EH (cell line): ENCODE data around the gene FAM200C.
A peak's percentile ranks its signal among the peaks of the same experiment; 100 is the strongest.
"Not testable (repeated sequence)": the region's sequence is repeated elsewhere in the genome, so short reads cannot be mapped to it uniquely, and the experiment has no call there.

Experiments
- DNase-seq: peaks from one replicate; pipeline ENCODE4 v3.0.0-alpha.2; 2015; ENCODE audit warnings: low read depth

The FAM200C gene

DNA sequence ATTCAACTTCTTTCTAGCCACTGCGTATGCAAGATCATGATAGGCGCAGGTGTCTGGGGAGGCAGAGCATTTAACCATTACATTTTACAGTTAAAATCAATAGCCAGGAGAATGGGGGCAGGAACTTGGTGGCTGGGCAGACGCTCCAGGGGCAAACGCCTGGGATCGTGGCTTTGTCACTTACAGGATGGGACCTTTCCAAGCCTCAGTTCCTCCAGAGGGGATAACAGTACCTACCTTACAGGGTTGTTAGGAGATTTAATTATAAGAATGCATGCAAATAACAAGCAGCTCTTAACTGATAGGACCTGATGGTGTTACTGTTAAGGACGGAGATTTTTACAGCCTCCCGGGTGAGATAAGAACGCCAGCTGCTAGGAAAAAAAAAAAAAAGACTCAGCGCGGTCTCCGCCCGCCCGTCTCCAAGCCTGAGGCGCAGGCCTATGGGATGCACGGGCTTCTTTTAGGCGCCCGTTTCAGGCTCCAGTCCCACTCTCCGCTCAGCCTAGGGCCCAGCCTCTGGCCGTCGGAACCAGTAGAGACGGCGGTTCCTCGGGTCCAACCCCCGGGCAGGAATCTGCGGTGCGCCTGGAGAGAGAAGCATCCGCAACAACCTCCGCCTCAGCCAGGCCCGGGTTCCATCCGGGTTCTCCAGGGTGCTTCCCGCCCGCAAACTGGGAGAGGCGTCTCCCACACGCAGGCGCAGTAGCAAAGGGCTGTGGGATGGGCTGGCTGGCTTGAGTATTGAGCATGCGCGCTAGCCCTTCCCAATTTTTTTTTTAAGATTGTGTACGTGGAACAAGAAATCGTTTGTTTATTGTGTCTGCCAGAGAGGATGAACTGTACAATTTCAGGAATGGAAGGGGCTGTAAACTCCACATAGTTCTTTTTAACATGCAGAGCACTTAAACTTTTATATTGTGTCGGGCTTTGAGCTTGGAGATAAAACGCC lies at the start of gene FAM200C:
Gene FAM200C, minus strand, starts transcription at position 653 of the 952 bp plus-strand sequence. CDS start 4,564 bp downstream, outside the sequence.
- peak; percentile 97 for DNase-seq

DNA sequence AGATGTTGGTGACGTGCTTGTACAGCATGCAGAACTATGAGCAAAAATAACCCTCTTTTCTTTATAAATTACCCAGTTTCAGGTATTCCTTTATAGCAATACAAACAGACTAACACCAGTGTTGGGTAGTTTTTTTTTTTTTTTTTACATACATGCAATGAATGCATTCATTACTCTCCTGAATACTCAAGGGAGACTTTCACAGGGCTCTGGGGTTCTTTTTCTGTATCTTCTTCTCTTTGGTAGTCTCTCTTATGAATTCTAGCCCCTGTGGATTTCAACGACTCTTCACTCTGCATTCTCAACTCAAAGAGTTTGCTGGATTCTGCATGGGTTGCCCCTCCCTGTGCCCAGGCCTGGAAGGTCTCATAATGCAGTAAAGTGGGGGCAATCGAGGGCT lies 49.6 kb upstream of the FAM200C start:
- no peak for DNase-seq

DNA sequence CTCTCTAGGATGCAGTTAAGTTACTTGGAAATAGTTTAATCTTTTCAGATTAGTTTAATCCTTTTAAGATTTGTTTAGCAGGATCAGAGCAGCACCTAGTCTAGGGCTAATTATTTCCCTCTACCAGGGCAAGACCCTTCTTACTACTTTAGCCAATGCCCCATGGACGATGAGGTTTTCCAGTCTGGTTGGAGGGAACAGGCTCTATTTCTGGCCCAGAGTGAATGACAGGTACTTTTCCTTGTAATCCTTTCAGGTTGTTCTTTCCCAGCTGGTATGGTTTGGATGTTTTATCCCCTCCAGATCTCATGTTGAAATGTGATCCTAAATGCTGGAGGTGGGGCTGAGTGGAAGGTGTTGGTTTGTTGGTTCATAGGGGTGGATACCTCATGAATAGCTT lies 49.0 kb upstream of the FAM200C start:
- DNase-seq: no peak

DNA sequence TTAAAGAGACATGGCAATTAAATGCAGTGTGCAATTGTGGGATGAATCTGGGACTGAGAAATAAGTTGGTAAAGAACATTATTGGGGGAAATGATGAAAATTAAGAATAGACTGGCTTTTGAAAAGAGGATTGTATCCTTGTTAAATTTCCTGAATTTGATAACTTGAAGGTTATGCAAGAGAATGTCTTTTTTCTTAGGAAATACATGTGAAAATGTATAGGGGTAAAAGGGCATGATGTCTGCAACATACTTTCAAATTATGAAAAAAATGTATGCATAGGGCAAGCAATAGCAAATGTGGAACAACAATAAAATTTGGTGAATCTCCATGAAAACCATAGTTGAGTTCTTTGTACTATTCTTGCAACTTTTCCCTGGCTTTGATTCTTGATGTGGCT lies 45.9 kb upstream of the FAM200C start:
- DNase-seq: no peak

DNA sequence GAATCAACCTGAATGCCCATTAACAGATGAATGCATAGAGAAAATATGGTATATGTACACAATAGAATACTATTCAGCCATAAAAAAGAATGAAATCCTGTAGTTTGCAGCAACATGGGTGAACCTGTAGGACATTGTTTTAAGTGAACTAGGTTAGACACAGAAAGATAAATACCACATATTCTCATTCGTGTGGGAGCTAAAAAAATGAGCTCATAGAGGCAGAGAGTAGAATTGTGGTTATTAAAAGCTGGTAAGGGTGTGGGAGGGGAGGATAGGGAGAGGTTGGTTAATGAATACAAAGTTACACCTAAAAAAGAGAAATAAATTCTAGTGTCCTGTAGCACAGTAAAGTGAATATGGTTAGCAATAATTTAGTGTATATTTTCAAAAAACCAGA lies 45.3 kb upstream of the FAM200C start:
- no peak for DNase-seq

DNA sequence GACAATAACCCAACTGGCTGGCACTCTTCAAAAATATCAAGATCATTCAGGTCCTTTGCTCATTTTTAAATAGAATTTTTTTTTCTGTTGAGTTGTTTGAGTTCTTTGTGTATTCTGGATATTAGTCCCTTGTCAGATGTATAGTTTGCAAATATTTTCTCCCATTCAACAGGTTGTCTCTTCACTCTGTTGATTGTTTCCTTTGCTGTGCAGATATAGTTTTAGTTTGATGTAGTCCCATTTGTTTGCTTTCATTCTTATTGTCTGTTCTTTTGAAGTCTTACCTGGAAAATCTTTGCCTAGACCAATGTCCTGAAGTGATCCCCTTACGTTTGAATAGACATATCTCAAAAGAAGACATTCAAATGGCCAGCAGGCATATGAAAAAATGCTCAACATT lies 44.6 kb upstream of the FAM200C start:
- no peak for DNase-seq

DNA sequence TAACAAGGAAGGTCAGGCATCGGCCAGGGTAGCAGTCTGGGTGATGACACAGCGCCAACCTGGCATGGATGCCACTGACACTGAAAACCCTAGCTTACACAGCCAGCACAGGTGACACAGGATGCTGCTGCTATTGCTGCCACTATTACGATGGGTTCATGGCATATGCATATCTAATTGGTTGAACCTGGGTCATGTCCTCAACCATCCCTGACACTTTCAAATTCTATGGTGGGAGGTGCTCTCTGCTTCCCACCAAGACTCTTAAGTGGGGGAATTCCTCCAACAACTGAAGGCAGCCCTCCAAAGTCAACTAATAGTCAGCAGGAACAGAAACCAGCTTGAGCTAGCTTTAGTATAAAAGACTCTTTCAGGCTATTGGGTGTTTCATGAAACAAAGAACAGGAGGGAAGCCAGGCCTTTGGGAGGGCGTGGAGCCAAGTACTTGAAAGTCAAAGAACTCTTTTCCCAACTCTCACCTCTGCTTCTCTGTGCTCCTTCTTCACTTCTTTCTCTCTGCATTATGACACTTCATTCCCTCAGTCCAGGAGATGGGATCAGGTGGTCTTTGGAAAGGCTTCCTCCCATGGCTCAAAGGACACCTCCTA lies 43.1 kb upstream of the FAM200C start:
- DNase-seq: no peak

DNA sequence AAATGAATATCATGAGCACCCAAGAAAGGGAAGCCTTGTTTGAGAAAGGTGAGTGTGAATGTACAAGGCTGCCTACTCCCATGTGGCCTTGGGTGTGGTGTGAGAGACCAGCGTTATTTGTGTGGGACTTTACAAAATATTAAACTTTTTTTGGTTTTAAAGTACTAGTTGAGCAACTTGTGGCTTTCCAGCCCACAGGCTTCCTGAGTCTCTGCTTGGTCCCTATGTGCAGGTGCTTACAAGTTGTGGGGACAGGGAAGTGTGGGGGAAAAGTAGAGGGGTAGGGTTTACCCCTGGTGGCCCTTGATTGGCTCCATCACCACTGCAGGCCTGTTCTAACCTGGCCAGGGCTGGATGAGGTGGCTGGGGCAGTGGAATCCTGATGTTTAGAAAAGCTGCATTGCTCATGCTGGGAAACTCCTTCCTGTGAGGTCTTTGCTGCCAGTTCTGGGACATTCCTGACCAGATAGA lies 41.5 kb upstream of the FAM200C start:
- no peak for DNase-seq

DNA sequence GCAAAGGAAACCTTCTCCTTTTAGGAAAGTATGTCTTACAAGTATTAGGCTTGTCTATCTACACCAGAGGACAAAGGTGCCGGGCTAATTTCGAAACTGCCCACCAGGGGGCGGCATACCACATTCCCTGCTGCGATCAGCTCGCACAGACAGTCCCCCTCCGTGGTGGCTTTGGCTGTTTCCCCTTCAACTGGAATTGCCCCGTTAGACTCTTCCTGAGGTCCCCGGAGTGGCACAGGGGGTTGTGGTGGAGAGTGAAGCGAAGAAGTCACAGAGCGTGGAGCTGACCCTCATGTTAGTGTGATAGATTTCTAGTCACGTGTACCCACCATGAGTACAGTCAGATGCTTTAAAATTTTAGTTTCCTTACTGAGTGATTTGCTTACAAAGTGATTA lies 39.3 kb upstream of the FAM200C start:
- DNase-seq: peak; percentile 77

DNA sequence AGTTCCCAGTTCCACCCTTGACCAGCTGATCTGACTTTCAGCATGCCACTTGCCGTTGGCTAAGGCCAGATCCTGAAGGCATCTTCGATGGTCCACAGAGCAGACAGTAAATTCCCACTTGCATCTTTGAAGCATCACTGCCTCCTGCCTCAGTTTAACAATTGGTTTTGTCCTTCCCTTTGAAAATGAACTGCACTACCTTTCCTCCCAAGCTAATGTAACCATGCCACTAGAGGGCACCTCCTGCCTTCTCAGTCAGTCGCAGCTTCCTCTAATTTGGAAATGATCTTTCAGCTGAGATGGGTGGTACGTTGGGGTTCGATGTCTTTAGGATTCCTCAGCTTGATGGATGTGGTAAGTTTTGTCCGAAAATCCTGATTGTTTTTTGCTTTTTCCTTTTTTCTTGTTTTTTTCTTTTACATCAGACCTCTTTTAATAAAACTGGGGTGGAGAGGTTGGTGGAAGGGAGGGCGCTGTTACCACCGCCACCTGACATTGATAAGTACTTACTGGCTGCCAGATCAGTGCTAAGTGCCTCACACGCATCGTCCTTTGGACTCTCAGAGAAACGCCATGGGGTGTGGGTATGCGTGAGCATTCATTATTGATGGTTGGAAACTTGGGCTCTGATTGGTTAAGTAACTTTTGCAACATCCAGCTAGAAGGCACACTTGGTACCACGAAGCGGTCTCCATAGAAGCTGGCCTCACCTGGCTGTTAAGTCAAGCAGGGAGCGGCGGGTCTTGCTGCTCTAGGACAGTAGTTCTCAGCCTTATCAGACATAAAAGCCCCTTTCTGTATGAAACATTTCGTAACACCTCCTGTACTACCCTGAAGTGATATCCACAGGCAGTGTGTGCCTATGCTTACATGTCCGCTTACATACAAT lies 38.7 kb upstream of the FAM200C start:
- peak; percentile 62 for DNase-seq

DNA sequence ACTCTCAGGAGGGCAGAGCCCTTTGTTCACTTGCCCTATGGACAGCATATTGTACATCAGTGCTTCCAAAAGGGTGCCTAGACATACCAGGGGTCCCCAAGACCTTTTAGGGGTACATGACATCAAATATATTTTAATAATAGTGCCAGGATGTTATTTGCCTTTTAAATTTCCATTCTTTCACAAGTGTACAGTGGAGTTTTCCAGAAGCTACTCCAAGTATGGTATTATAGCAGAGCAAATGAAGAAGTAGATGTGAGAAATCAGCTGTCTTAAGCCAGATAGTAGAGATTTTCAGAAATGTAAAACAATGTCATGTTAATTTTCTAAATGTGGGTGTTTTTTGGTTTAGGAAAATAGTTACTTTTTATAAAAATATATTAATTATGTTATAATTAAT lies 37.4 kb upstream of the FAM200C start:
- DNase-seq: no peak

DNA sequence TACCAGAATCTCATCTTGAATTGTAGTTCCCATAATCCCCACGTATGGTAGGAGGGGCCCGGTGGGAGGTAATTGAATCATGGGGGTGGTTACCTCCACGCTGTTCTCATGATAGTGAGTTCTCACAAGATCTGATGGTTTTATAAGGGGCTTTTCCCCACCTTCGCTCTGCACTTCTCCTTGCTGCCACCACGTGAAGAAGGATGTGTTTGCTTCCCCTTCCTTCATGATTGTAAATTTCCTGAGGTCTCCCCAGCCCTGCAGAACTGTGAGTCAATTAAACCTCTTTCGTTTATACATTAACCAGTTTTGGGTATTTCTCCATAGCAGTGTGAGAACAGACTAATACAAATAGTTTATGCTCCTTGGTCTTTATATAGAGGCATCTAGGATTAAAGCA lies 36.8 kb upstream of the FAM200C start:
- DNase-seq: not testable (repeated sequence)

DNA sequence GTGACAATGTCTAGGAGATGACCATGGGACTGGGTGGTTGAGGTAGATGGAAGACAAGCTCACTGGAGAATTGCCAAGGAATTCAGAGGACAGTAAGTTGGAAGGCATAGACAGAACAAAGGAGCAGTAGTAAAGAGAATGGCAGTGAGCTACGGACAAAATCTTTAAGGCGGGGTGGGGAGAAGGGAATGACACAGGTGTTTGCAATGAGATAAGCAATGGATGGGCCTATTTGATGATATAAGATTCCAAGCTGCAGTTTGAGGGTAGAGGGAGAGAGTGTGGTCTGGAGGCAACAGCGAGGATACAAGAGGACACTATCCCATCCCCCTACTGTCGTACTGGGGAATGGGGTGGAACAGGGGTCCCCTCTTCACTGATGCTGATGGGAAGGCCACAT lies 36.2 kb upstream of the FAM200C start:
- no peak for DNase-seq

DNA sequence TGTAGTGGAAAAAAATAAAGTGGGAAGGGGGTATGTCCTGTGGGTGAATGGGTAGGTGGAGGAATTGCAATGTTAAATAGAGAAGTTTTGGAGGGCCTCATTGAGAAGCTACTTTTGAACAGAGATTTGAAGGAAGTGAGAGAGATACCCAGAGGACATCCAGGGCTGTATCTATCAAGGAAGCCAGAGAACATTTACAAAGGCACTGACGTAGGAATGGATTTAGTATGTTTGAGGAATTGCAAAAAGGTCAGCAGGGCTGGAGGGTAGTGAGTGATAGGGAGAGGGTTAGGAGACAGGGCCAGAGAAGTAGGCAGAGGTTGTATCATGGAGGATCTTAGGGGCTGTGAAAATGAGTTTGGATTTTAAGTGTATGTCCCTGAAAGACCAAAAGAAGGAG lies 35.7 kb upstream of the FAM200C start:
- DNase-seq: no peak

DNA sequence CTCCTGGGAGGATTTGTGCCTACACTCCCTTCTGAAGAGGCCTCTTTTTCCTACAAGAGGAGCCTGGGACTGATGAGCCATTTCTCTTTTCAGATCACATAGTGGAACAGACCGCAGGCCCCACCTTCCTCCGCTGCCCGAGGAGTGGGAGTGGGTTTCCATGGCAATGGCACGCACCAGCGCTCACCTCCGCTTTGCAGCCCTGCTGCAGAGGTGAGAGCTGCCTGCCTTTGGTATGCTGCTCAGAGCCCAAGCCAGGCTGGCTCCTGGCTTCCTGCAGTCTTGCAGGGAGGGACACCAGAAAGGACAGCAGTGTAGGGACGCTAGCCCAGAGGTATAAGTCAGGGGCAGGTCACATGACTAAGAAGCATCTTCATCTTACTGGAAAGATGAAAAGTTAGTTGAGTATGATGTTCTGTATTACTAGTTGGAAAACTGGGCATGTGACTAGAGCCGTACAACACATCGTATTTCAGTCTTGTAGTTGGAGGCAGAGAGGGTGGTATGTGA lies 34.2 kb upstream of the FAM200C start:
- no peak for DNase-seq

DNA sequence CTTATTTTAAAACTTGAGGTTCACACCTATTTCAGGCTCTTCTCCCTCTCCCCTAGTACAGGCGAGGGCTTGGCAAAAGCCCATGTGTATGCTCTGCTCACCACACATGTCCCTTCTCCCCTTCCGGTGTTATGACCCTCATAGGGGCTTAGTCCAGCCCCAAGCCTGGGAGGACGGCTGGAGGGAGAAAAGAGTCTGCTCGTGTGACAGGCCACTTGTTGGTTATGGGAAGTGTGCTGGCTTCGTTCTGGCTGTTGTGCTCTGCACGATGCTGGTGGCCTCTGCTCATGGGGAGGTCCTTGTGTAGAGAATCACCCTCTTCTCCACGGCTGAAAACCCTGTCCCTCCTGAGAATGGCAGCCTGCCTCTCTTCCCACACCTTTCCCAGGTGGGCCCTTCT lies 32.9 kb upstream of the FAM200C start:
- no peak for DNase-seq

DNA sequence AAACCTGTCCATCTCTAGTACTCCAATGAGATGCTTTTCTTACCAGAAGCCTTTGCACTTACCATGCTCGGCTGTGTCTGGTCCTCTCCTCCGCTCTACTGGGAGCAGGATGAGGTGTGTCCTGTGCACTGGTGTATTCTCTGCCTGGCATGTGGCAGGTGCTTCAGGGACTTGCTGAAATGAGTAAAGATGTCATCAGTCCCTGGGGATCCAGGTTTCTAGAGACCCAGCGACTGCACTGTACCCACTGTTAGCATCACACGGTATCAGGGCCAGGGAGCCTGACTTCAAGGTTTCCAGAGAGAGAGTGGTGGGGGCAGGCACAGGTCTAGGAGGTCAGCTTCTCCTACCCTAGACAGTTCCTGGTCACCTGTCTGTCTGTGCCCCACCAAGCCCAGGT lies 32.3 kb upstream of the FAM200C start:
- no peak for DNase-seq

DNA sequence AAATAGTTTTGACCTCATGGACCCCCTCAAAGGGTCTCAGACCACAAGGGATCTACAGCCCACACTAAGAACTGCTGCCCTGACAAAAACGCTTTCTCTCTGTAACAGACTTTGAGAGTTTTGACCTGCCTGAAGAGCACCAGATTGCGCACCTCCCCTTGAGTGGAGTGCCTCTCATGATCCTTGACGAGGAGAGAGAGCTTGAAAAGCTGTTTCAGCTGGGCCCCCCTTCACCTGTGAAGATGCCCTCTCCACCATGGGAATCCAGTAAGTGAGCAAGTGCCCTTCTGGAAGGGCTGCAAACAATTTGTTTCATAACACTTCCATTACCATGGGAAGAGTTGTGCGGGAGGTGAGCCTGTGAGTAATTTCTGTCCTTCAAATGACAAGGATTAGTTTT lies 27.8 kb upstream of the FAM200C start:
- DNase-seq: no peak

DNA sequence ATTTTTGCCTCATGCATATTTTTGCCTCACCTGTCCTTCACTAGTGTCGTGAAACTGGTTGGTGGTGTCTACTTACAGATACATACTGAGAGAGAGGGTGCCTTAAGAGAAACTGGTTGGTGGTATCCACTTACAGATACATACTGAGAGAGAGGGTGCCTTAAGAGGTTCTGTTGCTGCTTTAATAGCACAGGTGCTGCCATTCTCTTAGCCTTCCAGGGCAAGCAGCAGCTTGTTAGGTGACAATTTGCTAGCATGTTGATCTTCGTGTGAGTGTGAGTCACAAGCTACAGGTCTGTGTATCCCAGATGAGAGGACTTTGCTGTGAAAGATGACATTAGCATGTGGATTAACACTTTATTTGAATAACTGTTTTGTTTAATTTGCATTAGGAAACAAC lies 23.2 kb upstream of the FAM200C start:
- DNase-seq: no peak

DNA sequence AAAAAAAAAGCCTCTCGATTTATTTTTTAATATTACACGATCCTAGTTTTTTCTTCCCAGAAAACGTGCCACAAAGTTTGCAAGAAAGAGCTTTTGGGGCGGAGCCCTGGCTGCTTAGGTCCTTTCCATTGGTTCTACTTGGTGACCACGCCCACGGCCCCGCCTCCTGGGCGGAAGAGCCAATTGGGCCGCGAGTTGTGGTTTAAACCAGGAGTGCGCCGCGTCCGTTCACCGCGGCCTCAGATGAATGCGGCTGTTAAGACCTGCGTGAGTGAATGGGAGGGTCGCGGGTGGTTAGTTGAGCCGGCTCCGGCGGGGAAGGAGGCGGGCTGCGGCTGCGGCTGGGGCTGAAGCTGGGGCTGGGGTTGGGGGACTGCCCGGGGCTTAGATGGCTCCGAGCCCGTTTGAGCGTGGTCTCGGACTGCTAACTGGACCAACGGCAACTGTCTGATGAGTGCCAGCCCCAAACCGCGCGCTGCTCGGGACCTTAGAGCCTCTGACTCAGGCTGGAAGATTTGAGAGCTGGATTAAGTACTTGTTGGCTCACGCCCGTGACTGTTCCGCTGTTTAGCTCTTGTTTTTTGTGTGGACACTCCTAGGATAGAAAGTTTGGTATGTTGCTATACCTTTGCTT lies 21.9 kb upstream of the FAM200C start, which contains the start of gene PTTG1:
Gene PTTG1, plus strand, starts transcription at position 231 of the 634 bp plus-strand sequence. CDS start 458 bp downstream, outside the sequence.
- peak; percentile 97 for DNase-seq

DNA sequence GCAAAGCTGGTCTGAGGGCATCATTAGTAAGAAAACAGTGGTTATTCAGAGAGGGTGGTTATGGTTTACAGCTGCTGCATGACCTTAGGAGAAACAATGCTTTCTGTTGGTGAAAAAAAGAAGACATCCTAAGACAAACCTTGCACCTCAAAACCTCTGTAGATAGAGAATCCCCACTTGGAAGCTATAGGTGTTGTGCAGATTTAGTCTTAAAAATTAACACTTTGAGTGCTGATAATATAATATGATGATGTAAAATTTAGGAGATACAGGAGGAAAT lies 20.4 kb upstream of the FAM200C start:
- DNase-seq: no peak
